CD4-positive, alpha-beta T cell treated with Interleukin-2 at 100 ng/mL for 4 hours (primary cell): Measurements from ENCODE around the gene OR2AT4.
"Not testable (repeated sequence)": the region's sequence is repeated elsewhere in the genome, so short reads cannot be mapped to it uniquely, and the experiment has no call there.

Source experiments
- DNase-seq: peaks from one replicate; pipeline ENCODE4 v3.0.0-alpha.2; 2020; ENCODE audit warnings: low spot score

The OR2AT4 gene

DNA sequence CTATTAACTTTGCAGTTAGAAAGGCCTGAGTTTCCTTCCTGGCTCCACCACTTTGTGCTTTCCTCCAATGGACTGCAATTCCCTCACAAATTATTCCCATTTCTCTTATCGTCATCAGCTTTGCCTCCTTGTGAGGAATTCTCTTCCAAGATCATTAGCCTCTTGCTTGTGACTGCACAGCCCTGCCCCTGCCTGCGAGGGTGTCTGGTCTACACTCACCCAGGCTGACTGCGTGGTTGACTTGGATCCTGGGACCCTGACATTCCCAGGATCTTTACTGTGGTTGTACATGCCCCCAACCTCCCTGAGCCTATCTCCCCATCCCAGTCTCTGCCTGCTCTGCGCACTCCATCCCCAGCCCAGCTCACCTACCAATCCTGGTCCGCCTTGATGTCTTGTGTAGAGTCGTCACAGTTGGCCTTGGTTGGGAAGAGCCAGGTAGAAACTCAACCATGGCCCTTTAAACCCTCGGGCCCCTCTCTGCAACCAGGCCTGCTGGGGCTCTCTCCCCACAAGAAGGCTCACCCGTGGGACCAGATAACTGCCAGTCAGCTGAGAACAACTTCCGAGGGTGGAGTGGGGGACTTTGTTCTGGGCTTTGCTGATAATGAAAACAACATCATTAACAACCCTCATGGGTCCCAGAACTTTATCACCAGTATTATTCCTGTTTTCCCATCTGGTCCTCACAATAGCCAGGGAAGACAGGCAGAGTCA is at the start of gene OR2AT4:
OR2AT4 (minus strand) TSS at position 421 of the 717 bp plus-strand sequence.
- no peak for DNase-seq

DNA sequence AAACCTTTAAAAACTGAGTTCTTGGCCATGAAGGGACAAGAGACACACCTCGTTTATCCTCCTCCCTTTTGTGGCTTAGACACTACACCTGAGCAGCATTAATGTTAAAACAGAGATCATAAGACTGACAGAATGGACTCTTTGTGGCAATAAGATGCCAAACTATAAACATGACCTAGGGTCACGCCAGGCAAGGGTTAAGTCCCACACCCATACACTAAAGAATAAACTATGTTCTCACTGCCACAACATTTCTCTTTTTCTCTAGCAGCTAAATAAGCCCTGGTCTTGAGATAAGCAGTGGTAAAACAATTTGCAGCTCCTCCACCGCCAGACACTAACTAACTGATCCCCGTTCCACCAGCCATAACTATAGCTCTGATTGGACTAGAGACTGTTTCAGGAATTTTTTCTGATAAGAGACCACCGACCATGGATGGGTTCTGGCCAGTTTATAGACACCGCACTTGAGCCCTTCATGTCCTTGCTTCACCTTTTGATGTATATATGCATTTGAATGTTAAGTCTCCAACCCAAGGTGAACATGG is 49.4 kb upstream of the OR2AT4 start:
- DNase-seq = no peak

DNA sequence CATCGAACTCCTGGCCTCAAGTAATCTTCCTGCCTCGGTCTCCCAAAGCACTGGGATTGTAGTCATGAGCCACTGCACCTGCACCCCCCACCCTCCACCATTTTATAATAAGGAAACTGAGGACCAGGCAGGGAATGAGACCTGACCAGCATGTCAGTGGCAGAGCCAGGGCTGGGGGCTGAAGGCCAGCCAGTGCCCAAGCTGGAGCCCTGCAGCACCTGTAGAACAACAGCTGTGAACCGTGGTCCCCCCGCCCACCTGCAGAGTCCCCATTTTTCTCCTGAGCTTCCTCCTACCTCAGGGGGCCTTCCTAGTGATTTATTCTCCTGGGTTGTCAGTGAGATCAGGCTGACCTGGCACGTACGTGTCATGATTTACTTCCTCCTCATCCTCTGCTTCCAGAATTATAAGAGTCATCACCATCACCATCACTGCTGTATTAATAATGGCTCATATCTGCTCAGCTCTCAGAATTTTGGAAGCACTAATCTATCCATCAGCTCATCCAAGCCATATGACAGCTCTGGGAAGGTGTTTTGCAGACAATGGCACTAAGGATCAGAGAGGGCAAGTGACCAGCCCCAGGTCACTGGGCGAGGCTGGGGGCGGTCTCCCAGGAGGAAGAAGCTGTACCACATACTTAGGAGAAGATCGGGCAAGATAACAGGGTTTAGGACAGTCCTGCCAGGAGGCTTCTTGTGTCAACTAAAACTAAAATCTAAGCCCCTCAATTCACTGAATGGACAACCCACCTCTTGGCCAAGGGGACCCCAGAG is 48.7 kb upstream of the OR2AT4 start:
- DNase-seq = no peak

DNA sequence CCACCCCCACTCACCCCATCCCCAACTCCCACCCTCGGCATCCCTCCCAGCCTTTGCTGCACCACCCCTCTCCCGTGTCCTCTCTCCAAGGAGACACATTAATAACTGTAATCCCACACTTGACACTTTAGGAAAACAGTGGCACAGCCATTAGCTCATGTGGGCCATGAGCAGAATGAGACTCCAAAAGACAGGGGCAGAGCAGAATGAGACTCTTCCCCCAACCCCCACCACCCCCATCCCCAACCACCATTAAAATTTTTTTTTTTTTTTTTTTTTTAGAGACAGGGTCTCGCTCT is 48.0 kb upstream of the OR2AT4 start:
- DNase-seq = no peak

DNA sequence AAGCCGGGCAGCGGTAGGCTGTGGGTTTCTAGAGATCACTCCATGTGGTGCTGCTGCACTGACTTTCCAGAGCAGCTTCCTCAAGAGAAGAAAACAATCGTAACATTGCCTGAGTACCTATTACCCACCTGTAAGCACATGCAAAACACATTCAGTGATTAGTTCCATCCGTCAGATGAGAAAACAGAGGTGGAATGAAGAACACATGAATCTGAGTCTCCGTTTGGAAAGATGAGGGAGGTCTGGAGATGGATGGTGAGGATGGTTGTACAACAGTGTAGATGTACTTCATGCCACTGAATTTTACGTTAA is 46.7 kb upstream of the OR2AT4 start:
- no peak for DNase-seq

DNA sequence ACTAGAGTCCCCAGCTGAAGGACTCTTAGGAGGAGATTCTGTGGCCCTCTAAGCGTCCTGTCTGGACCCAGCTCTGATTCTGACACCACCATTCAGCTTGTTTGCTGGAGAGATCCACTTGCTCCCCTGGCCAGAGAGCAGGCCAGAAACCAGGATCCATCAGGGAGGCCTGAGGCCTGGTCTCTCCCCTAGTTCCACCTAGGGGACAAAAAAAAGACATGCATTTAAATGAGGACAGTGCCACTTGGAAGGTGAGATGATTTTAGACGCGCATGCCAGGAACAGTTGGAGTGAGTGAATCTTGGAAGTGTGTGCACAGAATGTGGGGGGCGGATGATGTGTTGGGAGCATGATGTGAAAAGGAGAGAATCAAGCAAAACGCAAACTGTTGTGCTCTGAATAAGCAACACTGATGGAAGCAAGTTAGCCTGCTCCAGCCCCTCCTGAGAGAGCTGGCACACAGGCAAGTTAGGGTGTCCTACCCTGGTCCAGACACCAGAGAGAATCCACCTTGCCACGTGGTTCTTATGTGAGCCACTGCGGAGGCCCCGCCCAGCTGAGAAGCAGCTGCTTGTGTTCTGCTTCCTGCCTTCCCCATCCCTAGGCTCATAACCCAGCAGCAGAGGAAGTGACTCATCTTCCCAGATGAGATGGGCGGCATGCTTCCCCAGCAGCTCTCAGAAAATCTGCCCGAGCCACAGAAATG is 46.2 kb upstream of the OR2AT4 start:
- peak; percentile 85 for DNase-seq

DNA sequence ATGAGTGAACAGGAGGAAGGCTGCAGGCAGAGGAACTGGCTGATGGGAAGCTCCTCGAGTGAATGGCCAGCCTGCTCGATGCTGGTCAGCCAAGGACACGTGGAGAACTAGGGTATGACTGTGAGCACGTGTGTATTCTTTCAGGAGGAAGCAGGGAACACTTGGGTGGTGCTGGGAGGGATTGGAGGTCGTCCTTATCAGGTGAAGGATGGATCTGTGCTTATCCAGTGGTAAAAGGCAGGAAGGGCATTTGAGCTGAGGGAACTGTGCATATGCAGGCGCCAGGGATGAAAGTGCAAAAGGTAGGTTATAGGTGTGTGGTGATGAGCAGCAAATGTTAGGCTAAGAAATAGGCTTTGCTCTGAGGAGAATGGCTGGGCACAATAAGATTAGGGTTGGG is 44.5 kb upstream of the OR2AT4 start:
- no peak for DNase-seq

DNA sequence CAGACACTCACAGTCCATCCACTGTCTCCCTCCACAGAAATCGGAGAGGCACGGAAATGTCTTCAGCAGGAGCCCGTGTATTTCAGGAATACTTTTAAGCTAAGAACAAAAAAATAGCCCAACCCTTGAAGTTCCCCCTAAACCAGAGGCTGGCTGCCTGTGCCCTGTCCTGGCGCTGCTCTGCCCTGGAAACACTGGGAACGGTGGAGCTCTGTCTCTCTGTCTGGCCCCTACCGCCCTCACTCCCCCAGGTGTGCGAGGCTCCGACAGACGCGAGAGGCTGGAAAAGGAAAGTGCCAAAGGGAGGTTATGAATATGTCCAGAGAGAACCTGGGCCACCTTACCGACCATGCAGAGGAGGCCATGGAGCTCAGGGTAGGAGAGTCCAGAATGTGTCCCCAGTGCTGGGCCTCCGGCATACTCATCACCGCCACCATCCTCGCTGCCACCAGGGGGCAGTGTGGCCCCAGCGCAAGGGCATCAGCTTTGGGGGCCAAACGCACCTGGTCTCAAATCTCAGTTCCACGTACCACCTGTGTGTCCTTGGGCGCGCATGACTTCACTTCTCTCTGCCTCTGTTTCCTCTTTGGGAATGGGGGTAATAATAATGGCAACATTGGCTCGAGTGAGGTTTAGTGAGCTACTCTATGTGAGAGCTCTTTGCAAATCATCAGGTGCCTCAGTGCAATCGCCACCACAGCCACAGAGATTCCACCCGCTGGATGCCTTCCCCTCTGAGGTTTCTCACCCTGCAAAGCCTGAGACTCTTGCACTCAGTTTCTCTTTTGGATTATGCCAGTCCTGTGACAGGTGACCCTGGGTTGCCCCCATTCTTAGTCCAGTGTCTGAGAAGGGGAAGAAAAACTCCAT is 43.8 kb upstream of the OR2AT4 start:
- peak; percentile 79 for DNase-seq

DNA sequence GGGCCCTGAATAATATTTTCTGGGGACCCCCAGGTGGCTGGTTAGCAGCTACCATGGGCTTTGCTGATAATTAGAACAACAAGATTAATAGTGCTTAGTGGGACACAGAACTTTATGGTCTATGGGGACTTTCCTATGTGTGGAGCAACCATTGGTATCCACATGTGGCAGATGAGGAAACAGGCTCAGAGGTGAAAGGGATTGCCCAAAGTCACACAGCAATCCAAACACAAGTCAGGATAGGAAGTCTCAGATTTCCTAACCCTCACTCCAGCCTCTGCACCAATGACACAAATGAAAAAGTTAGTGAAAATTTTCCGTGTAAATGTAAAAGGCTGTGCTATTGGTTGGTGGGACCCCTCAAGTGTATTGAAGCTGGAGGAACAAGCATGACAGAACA is 39.0 kb upstream of the OR2AT4 start:
- DNase-seq = no peak

DNA sequence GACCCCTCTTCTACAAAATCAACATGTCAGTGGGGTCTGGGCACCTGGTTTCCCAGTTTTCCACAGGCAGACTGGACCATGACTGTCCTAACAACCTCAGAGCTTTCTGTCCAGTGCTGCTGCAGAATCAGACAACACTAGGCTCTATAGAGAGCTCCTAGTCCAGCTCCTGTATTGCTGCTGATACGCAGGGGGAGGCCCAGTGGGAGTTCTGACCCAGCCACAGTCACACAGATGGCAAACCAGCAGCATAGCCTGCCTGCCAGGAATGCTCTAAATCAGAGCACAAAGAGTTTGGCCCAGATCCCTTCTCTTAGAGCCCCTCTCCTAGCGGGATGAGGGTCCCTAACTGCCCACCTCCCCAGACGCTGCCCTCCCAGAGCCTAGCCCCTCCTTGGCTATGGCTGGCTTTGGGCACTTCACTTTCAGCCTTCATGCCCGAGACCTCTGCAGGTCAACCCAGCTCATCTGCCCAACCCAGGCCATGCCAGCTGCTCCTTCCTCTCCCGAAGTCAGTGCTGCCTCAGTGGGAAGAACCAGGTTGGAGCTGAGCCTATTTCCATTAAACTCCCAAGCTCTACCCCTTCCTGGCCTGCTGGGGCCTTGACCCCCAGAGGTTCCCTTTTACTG is 38.5 kb upstream of the OR2AT4 start:
- no peak for DNase-seq

DNA sequence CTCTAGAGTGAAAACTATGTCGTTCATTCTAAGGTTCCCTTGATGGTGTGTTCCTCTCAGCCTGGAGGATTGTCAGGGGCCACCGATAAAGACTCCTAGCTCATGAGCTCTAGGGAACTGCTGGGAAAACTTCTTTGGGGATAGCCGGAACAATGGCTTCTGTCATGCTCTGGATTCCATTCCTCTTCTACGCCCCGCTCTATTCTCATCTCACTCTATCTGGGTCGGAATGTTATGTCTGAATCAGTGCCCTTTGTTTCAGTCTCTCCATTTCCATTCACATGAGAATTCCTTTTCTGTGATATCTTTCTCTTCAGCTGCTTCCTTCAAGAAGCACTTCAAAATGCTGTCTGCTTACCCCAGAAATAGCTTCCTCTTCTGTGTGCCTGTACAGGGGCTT is 37.3 kb upstream of the OR2AT4 start:
- no peak for DNase-seq

DNA sequence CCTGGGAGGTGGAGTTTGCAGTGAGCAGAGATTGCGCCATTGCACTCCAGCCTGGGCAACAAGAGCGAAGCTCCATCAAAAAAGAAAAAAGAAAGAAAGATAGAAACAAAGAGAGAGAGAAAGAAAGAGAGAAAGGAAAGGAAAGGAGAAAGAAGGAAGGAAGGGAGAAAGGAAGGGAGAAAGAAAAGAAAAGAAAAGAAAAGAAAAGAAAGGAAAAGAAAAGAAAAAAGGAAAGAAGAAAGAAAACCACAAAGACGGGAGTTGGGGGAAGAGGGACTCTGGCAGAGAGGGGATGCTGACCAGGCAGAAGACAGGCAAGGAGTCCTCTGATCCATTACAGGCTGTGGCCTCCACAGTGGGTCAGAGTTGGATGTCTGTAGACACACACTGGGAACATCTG is 35.4 kb upstream of the OR2AT4 start:
- no peak for DNase-seq

DNA sequence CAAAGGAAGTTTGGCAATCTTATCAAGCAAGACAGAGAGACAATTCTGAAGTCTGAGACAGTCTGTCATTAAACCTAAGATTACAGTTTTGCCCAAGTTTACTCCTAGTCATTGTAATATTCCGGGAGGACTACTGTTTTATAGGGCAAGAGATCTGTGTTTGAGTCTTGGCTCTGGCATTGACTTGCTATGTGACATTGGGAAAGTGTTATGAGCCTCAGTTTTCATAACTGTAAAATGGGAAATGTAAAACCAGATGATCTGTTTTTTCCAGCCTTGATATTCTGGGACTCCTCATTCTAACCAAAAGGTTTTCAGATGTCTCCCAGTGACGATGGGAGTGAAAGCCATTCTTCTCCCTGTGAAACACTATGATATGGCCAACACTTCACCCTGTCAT is 29.9 kb upstream of the OR2AT4 start:
- DNase-seq = no peak

DNA sequence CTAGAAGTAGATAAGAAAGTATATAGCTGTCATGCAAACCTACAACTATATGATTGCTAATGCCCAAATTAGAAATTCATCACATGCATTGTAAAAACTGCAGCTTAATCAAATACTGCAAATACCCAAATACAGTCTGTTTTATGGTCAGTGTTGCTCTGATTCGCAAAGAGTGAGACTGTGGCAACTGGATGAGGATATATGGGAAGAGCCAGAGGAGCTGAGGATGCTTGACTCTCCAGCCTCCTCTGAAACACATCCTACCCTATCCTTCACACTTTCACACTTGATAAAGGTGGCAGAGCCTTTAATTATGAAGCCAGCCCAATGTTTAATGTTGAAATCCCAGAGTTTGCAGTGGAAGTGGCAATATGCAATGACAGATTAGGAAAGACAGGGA is 21.9 kb upstream of the OR2AT4 start:
- no peak for DNase-seq

DNA sequence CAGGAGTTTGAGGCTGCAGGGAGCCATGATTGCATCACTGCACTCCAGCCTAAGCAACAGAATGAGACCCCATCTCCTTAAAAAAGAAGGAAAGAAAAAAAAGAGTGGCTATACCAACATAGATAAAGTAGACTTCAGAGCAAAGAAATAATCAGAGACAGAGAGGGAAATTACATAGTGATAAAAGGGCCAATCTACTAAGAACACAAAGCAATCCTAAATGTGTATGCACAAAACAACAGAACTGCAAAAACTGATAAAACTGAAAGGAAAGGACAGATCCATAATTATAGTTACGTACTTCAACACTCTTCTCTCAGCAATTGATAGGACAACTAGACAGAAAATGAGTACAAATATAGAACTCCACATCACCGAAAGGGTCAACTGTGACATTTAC is 17.8 kb upstream of the OR2AT4 start:
- no peak for DNase-seq

DNA sequence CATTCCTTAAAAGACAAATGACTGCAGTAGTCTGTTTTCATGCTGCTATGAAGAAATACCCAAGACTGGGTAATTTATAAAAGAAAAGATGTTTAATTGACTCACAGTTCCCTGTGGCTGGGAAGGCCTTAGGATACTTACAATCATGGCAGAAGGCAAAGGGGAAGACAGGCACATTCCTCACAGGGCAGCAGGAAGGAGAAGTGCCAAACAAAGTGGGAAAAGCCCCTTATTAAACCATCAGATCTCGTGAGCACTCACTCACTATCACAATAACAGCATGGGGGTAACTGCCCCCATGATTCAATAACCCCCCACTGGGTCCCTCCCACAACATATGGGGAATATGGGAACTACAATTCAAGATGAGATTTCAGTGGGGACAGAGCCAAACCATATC is 16.4 kb upstream of the OR2AT4 start:
- no peak for DNase-seq

DNA sequence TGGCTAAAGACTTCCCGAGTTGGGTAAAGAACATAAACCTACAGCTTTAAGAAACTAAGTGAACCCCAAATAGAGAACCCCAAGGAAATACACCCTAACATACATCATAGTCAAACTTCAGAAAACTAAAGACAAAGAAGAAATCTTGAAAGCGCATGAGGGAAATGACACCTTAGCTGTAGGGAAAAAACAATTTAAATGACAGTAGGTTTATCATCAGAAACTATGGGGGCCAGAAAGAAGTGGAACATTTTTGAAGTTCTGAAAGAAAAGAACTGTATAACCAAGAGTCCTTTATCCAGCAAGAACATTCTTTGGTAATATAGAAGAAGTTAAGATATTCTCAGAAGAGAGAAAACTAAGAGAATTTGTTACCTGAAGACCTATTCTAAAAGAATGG is 15.5 kb upstream of the OR2AT4 start:
- DNase-seq = no peak

DNA sequence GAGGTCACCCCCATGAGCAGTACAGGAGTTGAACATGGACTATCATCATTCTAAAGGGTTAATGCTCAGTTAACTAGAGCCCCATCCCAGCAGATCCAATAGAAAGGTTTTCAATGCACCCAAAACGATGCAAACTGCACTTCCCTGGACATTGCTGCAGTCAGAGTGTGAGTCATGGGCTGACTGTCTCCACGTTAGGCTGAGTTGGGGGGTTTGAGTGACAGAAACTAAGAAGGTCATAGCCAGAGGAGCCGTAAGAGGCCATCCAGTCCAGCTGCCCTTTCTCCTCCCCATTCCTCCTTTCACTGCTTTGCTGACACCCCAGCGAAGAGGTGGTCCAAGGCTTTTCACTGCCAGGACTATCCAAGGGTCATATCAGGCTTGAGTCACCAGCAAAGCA is 10.5 kb upstream of the OR2AT4 start:
- no peak for DNase-seq

DNA sequence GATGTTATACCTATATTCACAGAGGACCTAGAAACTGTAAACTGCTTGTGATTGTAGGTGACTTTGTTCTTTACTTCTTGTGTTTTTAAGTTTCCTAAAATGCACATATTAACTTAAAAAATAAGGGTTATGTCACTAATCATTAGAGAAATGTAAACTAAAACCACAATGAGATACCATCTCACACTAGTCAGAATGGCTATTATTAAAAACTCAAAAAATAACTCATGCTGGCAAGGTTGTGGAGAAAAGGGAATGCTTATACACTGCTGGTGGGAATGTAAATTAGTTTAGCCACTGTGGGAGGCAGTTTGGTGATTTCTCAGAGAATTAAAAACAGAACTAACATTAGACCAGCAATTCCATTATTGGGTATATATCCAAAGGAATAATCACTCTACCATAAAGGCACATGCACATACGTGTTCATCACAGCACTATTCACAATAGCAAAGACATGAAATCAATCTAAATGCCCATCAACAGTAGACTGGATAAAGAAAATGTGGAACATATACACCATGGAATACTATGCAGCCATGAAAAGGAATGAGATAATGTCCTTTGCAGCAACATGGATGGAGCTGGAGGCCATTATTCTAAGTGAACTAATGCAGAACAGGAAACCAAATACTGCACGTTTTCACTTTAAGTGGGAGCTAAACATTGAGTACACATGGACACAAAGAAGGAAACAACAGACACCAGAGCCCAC is 9.4 kb upstream of the OR2AT4 start:
- not testable (repeated sequence) for DNase-seq

DNA sequence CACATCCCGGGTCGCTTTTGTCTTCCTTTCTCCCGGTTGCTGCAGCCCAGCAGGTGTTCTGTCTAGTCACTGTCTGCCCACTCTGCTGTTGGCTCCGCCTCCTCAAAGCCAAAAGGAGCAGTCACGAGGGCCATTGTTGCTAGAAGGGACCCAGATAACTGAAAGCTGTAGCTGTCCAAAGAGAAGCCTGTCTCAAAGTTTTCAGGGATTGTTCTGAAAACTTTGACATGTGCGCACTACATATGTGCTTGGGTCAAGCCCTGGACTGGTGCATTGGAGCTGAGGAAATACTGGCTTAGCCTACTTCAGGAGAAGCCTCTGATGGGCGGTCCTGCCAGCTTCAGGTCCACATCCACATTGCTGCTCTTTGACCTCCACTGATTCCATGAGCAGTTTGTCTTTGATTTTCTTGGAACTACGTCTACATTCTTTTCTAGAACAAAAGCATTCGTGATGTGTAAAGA is 8.8 kb upstream of the OR2AT4 start:
- no peak for DNase-seq
